ENCODE data around the gene ITPKA.

GRCh38 chr15:41498657-41499056 is 5.0 kb downstream of the ITPKA start:
- no peak for TF ChIP-seq CTCF (IDR thresholded peaks at IDR 0.05)
- no peak for TF ChIP-seq POLR2A (IDR thresholded peaks at IDR 0.05)
- TF ChIP-seq EP300 (IDR thresholded peaks at IDR 0.05) = no peak

All from tibial nerve (tissue), 4 donors.